GM12874 (cell line): ENCODE data around the gene OR4D11.

Source experiments
- CTCF ChIP-seq: IDR thresholded peaks from 2 replicates; pipeline ENCODE4 v1.5.1; 2011; ENCODE audit warnings: low read depth, mild to moderate bottlenecking, control low read depth, low read length, moderate library complexity; ENCODE audit not compliant: insufficient read depth

The OR4D11 gene

GRCh38 chr11:59503276-59503675, at the start of gene OR4D11:
OR4D11 (plus strand) TSS chr11:59503576; CDS start chr11:59503576, 0 bp downstream.
- no peak for TF ChIP-seq CTCF

GRCh38 chr11:59456661-59457060, 46.7 kb upstream of the OR4D11 start, which contains the start of gene OR4D6:
OR4D6 (plus strand) TSS chr11:59456961; CDS start chr11:59456961, 0 bp downstream.
- no peak for TF ChIP-seq CTCF

GRCh38 chr11:59459916-59460315, 43.5 kb upstream of the OR4D11 start:
- TF ChIP-seq CTCF, result no peak

- TF ChIP-seq CTCF, result no peak
Observed at GRCh38 chr11:59463190-59463641, 40.2 kb upstream of the OR4D11 start.

GRCh38 chr11:59473015-59473414, 30.4 kb upstream of the OR4D11 start, which contains the start of gene OR4D10:
OR4D10 (plus strand) TSS chr11:59473315; CDS start chr11:59477430, 4,115 bp downstream.
- no peak for TF ChIP-seq CTCF

- TF ChIP-seq CTCF, result no peak
Observed at GRCh38 chr11:59475176-59475575, 28.2 kb upstream of the OR4D11 start.

GRCh38 chr11:59479906-59480305, 23.5 kb upstream of the OR4D11 start:
- TF ChIP-seq CTCF, result no peak

- TF ChIP-seq CTCF, result no peak
Observed at GRCh38 chr11:59480359-59480758, 23.0 kb upstream of the OR4D11 start.
